Epidermal melanocyte (primary cell): ENCODE measurements around the gene NARF.
"Not testable (repeated sequence)": the region's sequence is repeated elsewhere in the genome, so short reads cannot be mapped to it uniquely, and the experiment has no call there.

ENCODE experiments used
- DNase-seq: peaks from one replicate; pipeline ENCODE4 v3.0.0; 2011; ENCODE audit warnings: low spot score; ENCODE audit not compliant: insufficient read length

NARF gene

DNA sequence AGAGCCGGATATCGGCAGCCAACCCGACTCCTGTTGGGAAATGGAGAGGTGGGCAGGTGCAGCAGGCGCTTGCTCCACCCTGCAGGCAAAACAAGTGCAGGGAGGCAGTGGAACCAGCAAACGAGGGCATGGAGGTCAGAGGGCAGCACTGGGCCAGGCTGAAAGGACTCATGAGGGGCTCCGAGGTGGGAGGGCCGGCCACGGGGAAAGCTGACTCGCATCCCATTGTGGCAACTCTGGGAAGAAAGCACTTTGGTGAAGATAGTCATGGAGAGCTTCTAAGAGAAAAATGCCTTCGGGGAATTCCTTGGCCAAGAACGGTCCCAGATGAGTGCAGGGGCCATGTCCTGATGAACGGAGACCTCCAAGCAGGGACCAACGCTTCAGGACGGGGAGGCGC lies 12.4 kb upstream of the NARF start:
- DNase-seq = no peak

DNA sequence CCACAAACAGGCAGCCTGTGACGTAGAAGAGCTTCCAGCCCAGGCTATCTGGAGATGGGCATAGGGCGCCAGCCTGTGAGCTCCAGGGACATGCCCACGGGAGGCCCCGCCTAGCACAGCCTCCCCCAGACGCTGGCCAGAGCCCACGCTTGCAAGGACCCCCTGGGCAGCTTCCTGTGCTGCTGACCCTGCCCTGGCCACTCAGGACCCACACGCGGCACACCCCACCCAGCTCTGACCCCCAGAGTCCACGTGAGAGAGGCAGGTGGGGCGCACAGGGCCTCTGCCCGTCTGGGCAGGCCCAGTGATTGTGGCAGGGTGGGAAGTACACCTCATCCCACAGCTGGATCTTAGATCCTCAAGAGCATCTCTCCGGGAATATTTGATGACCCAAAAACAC lies 11.9 kb upstream of the NARF start:
- DNase-seq = no peak

DNA sequence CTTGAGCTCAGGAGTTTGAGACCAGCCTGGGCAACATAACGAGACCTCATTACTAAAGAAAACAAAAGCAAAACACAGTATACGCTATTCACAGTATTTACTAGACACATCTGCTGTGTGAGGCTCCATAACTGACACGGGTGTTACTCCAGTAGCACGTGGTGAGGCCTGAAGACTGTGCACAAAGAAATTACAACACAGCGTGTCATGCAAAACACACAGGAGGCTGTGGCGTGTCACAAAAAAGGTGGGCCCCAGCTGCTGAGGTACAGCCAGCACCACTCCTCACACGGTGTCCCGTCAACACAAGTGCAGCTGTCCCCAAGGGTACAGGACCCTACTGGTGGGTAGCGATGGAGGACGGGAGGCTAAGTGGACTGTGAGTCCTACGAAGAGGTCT lies 10.7 kb upstream of the NARF start:
- no peak for DNase-seq

DNA sequence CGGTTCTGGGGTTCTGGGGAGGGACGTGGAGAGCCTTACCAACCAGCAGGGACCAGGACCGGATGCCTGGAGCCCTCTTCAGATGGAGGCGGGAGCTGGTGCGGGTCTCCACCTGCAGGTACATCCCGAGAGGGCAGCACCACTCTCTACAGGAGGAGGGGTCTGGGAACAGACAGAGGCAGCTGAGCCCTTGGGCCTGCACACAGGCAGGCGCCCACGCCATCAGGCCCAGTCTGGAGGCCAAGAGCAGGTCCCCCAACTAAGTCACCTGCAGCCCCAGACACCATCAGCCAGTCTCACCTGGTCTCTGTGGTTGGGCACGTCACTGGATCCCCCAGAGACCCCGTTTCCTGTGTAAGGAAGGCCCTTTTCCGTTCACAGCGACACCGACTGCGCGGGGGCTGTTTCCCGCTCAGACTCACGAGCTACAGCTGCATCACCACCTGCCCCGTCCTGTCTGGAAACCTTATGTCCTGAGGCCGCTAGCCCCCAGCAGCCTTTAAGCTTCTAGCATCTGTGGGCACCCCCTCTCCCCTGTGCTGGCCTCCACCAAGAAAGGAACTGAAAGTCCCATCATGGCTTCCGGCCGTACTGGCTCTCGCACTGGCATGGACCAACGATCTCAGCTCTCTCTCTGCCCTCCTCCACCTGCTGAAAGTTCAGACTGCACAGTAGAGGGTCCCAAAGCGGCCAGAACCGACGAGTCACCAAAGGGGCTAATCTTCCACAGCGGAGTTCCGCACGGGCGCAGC lies 9.2 kb upstream of the NARF start:
- DNase-seq = no peak

DNA sequence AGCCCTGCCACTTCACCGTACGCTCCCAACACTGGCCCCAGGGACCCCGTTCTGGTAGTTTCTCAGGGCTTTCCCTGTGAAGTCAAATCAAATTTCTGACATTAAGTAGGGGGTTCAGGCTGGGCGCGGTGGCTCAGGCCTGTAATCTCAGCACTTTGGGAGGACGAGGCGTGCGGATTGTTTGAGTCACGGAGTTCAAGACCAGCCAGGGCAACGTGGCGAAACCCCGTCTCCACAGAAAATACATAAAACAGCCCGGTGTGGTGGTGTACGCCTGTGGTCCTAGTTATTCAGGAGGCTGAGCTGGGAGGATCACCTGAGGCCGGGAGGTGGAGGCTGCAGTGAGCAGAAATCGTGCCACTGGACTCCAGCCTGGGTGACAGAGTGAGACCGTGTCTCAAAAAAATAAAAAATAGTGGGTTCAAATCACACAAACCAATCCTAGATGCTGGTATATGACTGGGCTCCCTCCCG lies 8.6 kb upstream of the NARF start:
- no peak for DNase-seq

DNA sequence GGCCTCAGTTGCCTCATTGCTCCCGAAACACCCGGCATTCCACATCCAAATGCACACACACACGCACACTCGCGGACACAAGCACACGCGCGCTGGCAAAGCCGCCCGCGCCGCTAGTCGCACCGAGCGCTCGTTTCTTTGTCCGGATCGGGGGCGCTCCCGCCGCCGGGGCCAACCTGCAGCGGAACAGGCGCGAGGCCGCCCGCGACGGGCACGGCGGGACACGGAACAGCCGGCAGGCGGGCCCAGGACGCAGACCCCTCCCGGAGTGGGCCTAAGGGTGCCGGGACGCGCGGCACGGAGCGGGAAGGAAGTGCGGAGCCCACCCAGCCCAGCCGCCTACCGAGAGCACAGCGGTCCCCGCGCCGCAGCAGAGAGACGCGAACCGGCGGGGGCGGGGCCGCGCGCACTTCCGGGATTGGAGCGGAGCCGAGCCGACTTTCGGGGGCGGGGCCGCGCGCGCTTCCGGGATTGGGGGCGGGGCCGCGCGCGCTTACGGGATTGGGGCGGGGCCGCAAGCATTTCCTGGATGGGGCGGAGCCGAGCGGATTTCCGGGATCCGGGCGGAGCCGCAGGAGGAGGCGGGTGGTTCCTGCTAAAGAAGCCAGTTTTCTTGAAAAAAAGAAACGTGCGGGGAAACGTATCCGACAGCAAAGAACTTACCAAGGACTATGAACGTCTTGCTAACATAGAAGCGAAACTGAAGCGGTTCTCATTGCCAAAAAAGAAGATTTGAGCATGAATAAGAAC lies 8.0 kb upstream of the NARF start, which contains the start of gene CYBC1:
Gene CYBC1, minus strand, starts transcription at position 396 of the 750 bp plus-strand sequence. CDS start 1,498 bp downstream, outside the sequence.
- DNase-seq = peak; percentile 77

DNA sequence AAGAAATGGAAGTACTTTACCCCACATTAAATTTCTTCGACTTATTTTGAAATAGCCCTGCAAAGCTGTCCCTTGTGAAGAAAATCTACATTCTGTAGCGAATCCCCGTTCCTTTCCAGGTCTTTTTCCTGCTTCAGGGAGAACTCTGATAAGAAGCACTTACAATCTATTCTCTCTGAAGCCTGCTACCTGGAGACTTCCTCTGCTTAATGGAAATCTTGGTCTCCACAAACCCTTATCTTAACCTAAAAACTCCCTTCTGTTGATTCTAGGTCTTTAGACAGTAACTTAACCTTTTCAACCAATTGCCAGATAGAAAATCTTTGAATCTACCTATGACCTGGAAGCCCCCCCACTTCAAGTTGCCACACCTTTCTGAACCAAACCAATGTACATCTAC lies 6.4 kb upstream of the NARF start:
- no peak for DNase-seq

DNA sequence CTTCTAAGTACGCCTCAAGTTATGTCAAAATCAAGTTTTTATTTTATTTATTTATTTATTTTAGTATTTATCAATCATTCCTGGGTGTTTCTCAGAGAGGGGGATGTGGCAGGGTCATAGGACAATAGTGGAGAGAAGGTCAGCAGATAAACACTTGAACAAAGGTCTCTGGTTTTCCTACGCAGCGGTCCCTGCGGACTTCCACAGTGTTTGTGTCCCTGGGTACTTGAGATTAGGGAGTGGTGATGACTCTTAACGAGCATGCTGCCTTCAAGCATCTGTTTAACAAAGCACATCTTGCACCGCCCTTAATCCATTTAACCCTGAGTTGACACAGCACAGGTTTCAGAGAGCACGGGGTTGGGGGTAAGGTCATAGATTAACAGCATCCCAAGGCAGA lies 5.4 kb upstream of the NARF start:
- DNase-seq = not testable (repeated sequence)

DNA sequence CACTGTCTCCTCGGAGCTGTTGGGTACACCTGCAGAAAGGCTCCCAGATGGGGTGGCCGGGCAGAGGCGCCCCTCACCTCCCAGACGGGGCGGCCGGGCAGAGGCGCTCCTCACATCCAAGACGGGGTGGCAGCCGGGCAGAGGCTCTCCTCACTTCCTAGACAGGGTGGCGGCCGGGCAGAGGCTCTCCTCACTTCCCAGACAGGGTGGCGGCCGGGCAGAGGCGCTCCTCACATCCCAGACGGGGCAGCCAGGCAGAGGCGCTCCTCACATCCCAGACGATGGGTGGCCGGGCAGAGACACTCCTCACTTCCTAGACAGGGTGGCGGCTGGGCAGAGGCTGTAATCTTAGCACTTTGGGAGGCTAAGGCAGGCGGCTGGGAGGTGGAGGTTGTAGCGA lies 4.8 kb upstream of the NARF start:
- DNase-seq = not testable (repeated sequence)

DNA sequence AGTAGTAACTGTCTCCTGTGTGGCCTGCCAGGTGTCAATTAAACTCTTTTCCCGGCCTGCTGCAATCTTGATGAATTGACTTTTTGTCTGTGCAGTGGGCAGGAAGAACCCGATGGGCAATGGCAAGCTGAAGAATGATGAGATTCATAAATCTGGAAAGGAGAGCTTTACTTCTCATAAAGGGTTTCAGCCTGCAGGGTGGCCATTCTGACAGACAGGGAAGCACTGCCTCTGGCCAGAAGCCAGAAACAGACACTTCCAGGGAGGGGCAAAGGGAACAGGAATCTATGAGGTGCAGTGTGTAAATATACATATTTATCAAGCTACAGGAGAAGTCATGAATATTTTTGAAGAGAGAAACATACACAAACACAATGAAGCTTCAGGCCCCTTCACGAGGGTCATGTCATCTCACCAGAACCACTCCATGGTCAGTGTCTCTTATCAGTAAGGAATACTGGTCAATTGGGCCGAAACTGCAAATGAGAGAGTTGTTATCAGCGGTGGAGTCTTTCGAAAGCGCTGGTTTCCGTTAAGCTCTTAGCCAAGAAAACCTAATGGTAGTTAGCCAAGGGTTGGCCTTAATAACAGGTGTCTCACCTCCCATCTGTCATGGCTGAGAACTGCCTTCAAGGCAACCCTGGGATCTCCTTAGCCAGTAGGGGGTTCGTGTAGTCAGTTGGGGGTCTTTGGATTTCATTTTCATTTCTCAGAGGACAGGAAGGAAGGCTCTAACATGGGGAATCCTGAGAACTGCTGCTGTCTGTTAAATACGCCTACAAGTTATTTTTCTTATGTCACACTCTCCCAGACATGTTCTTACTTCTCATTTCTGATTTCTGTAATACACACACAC lies 1.2 kb upstream of the NARF start:
- no peak for DNase-seq

DNA sequence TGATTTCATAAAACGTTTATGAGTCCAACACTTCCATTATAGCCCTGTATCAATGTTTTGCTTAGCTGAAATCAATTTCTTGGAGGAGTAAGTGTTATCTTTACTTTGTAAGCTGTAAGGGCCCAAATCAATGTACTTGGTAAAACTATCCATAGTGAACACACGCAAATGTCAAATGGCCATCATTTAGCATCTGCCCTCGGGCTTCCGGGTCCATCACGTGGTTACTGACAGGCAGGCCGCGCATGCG lies 687 bp upstream of the NARF start:
- DNase-seq = peak; percentile 95

DNA sequence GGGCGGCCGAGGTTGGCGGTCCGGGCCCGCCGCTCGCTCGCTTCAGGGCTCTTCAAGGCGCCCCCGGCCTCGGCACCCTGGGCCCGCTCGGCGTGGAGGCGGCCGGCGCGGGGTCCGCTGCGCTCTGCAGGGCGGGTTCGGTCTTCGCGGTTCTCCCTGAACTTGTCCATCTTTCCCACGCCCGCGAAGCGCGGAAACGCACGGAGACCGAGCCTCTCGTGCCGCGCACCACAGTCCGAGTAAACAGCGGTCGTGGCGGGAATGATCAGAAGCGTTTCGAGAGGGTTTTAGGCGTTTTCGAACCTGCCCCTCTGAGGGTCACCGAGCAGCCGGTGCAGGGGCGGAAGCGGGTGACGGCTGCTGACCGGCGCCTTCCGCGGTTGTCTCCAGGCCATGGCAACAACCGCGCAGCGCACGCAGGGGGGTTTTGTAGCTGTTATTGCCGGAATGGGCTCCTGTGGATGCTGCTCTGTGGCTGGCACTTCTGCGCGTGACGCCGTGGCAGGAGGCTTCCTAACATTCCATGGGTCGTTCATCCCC lies 414 bp downstream of the NARF start:
- DNase-seq = no peak

DNA sequence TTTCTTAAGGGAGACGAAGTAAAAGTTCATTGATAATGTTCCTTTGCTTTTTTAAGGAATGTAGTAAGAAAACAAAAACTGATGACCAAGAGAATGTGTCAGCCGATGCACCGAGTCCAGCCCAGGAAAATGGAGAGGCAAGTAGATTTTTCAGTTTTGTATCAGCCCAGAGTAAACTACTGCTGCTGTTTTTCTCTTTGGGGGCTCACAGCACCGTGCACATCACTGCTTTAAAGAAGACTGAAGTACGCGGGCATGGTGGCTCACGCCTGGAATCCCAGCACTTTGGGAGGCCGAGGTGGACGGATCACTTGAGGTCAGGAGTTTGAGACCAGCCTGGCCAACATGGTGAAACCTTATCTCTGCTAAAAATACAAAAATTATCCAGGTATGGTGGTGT lies 1.4 kb downstream of the NARF start:
- DNase-seq = not testable (repeated sequence)

DNA sequence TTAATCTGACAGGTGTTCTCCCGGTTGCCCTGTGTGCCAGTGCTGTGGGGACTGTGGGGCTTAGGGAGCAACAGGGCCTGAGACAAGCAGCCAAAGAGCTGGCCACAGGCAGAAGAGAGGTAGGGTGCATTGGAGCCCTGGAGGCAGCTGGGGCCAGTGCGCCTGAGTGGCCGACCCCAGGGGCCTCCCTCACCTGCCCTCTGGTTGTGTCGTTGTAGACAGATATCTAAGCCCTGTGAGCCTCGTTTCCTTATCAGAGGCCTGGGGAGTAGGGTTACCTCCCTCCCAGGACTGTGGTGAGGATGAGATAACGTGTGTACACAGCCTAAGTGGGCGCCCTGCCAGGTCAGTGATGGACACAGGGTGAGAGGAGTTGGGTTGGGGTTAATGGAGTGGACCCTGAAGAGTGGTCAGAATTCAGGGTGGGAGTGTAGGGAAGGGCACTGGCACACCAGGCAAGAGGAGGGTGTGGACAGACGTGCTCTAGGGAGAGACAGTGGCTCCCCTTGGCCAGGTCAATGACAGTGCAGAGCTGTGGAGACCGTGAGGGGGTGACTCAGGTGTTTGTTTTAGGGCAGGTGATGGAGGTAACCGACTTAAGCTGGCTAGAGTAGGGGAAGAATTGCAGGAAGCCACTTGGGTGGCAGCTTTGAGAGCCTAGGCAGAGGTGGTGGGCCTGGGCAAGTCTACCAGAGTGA lies 3.4 kb downstream of the NARF start:
- DNase-seq = no peak

DNA sequence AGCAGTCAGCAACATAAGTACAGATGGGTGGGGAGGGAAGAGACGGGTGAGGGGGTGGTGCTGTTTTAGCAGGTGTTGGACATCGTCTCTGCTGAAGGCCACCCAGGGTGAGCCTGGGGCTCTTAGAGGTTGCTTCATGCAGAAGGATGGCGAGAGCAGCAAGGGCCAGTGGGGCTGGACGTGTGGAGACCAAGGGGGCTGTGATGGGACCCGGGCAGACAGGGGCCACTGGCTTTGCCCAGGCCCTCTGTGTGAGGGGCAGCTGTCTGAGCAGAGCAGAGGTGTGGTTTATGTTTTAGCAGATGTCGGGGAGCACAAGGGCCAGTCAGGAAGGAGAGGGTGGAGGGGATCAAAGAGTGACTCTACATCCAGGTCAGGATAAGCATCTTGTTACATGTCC lies 4.8 kb downstream of the NARF start:
- DNase-seq = no peak

DNA sequence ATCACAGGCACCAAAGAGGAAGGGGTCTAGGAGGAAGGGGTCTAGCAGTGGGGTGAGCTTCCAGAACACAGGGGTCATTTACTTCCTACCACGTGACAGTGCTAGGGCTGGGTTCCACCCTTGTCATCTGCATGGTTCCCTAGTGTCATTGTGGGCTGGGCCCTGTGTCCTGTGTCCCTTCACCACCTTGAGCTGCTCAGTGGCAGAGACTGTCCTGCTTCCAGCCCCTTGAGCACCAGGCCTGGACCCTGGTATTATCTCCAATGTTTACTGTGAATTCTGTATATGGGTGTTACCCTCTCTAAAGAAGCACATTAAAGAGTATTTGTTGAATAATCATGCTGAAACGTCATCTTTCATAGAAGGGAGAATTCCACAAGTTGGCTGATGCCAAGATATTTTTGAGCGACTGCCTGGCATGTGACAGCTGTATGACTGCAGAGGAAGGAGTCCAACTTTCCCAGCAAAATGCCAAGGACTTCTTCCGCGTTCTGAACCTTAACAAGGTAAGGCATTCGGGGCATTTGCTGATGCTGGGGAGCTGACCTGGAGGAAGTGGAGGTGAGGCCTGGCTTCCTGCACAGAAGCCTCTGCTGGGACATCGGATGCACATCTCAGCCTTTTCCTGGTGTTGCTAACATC lies 5.5 kb downstream of the NARF start:
- DNase-seq = no peak

DNA sequence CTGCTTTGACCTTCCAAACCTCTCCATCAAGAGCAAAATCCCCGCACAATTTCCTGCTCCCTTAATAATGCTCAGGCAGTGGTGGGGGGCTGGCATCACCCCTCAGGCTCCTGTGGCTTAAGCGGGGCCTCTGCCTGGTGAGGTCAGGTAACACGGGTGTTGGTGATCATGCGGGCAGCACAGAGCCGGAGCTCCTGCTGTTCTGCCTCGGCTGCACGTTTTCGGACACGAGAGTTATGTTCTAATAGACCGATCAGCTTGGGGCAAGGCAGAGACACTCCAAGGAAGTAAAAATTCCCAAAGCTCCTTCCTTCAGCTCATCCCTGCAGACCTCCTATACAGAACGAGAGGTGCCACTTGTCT lies 6.0 kb downstream of the NARF start:
- DNase-seq = no peak

DNA sequence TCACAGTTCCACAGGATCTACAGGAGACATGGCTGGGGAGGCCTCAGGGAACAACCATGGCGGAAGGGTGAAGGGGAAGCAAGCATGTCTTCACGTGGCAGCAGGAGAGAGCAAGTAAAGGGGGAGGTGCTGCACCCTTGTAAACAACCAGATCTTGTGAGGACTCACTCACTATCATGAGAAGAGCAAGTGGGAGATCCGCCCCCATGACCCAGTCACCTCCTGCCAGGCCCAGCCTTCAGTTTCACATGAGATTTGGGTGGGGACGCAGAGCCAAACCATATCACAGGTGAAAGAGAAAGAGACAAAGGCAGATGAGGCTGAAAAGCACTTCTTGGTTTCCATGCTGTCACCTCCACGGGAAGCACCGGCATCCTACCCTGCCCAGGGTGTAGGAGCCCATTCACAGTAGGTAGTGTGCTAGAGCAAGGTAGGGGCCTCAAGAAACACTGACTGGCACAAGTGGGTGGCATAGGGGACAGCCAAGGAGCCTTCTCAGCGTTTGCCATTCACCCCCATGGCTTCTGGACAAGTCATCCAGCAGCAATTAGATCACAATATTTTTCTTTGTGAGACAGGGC lies 6.6 kb downstream of the NARF start:
- no peak for DNase-seq

DNA sequence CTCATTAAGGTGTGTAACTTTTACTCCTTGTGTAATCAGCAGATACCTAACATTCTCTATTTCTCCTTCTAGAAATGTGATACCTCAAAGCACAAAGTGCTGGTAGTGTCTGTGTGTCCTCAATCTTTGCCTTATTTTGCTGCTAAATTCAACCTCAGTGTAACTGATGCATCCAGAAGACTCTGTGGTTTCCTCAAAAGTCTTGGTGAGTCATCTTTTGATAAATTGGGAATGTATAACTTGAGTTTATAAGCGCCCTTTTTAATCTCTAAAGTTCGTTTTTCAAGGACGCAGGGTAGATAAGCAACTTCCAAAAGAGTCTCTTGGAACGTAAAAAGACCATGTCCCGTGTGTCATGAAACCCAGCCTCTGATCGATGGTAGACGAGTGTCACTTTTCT lies 10.2 kb downstream of the NARF start:
- DNase-seq = no peak

DNA sequence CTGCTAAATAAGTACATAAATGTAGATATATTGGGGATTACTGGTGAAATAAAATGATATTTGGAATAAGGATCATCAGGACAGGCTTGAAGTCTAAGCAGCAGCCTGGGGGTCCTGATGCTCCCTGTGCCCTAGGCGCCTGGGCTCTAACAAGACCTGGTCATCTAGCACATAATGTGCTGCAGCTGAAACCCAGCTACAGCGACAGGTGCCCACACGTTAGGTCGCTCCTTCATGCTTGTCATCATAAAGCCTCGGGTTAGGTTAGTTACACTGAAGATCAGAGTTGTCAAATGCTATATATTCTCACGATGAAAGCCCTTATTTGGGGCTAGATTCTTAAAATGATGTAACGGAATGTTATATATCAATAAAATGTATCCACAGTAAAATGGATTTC lies 11.5 kb downstream of the NARF start:
- no peak for DNase-seq
